ENCODE data around the gene MRPL2.
"Not testable (repeated sequence)": the region's sequence is repeated elsewhere in the genome, so short reads cannot be mapped to it uniquely, and the experiment has no call there.

The MRPL2 gene

DNA sequence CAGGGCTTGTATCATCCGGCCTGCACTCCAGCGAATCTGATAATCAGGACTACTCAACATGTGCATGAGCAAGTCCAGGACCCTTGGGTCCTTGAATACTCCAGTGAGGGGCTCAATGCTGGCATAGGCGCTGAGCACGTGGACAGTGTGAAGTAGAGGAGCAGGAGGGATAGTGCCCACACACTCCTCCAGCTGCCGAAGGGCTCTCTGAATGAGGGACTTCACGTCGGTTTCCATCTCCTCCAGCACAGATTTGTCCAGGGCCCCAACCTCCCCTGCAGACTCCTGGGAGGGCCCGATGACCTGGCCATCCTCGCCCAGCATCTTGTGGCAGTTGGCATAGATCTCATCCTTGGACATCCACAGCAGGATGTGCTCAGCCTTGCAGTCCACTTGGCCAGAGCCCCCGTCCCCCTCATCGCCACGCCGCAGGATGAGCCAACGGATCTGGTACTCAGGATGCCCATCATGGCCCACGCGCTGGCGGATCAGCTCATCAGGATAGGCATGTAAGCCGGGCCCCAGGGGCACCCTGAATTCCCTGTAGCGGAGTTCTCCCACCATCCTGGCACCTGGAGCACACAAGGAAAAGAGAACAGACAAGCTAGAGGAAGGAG, 6.9 kb downstream of the MRPL2 start:
- DNase-seq: no peak

GRCh38 chr6:43050981-43051380, 8.3 kb downstream of the MRPL2 start:
- DNase-seq: no peak

DNA sequence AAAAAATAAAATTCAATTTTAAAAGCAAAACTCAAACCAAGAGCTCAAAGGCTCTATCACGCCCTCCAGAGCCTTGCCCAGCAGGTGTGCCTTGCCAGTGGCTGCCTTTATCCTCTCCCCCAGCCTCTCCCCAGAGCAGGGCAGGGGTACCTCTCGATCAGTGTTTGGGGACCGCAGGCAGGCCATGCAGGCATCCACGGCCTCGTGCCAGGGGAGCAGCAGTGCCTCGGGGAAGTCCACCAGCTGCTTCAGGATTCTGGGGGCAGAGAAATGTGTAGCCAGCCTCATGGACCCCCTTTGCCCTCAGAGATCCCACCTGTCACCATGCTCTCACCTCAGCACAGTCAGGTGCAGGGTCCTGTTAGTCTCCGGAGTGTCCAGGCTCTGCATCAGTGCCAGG, 11.2 kb downstream of the MRPL2 start:
- DNase-seq: no peak

- DNase-seq: no peak
Measured at GRCh38 chr6:43045371-43045930, 13.8 kb downstream of the MRPL2 start.

DNA sequence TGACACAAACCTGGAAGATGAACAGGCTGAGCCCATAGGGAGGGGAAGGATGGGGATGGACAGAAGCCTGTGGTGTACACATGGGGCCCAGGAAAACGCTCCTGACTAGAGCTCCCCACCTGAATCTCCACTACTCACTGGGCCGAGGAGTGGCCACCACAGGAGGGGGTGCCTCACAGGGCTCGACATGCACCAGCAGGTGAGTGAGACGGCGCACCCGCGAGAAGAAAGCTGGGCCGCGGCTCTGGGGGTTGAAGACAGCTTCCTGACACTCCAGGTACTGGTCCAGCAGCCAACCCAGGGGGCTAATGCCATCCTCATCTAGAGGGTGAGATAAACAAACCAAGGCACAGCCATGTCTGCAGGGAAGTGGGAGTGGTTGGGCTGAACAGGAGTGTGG, 15.9 kb downstream of the MRPL2 start:
- DNase-seq: no peak

- not testable (repeated sequence) for DNase-seq
Measured at GRCh38 chr6:43041475-43041874, 17.8 kb downstream of the MRPL2 start.

DNA sequence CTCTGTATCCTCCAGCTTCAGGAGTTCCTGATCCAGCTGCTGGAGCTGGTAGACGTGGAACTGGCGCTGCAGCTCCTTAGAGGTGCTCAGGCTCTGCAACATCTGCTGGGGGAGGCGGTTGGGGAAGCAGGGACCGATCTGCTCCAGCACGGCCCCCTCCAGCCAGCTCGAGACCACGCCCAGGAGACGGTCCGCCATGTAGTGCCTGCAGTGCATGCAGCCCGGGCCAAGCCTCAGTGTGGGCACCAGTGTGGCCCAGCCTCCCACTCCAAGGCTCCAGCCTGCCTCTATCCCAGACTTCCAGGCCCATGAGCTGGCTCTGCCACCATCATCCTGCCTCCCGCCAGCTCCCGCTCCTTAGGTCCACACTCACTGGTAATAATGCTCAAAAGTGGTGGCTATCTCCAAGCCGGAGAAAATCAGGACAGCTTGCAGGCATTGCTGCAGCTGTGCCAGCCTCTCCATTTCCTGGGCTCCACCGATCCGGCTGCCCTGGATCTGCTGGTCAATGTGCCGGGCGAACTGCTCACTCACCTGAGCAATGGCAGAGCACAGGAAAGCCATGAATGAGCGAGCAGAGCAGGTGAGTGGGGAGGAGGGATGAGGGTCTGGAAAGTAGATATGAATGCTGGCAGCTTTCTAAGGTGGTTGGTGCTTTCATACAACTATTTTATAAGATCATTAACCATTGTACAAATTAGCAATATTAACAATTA, 18.5 kb downstream of the MRPL2 start:
- DNase-seq: no peak

DNA sequence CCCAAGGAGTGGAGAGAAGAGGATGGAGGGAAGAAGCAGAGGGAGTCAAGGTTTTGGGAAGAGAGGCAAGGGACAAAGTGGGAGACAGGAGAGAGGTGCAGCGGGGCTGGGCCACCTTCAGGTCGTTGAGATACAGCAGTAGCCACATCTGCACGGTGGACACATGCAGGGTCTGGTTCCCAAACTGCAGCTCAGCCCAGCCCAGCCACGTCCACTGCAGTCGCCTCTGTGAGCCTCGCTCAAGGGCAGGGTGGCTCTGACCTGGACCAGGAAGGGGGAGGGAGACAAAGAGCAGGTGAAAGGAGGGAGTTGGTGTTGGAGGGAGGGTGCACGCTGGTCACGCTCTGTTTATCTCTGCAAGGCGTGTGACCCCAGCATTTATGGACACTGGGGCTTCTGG, 20.5 kb downstream of the MRPL2 start:
- no peak for DNase-seq

DNA sequence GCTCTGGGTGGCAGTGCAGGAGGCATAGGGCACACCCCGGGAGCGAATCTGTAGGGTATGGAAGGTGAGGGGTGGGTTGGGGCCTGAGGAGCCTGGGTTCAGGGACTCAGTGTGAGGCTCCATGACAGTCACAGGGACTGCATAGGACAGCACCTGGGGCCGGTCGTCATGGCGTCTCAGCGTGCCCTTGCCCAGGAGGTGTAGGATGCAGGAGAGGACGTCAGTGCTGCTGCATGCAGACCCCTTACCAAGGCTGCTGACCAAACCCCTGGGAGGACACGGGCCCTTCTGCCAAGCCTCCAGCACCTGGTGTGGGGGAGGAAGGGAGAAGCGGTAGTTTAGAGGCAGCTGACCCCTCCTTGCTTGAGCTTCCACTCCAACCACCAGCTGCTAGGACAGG, 21.5 kb downstream of the MRPL2 start:
- DNase-seq: no peak

- DNase-seq: no peak
Measured at GRCh38 chr6:43037197-43037596, 22.0 kb downstream of the MRPL2 start.

- DNase-seq: no peak
Measured at GRCh38 chr6:43036712-43037111, 22.5 kb downstream of the MRPL2 start.

- DNase-seq: no peak
Measured at GRCh38 chr6:43035495-43036194, 23.6 kb downstream of the MRPL2 start.

- DNase-seq: no peak
Measured at GRCh38 chr6:43034190-43034525, 25.1 kb downstream of the MRPL2 start.

DNA sequence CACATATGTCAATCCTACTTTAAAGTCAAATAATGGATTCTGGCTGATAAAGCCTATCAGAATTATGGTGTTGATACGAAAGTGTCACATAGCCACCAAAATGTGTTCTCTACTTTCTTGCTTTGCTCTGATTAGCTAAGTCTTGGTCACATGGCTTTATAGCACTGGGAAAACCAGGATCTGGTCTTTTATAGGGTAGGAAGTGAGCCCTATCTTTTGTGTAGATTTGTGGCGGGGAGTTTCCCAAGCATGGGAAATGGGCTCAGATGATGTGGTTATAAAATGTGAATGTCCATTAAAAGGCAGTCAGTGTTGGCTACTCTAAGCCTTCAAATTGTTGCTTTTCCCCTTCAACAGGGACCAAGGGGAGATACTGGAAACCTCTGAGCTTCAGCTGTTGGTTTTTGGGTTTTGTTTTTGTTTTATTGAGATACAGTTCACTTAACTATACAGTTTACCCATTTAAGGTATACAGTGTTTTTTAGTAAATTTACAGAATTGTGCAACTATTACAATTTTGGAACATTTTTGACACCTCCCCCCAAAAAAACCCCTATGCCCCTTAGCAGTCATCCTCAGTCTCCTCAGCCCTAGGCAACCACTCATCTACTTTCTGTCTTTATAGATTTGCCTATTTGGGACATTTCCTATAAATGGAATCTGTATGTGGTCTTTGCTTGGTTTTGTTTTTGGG, 25.6 kb downstream of the MRPL2 start:
- no peak for DNase-seq

DNA sequence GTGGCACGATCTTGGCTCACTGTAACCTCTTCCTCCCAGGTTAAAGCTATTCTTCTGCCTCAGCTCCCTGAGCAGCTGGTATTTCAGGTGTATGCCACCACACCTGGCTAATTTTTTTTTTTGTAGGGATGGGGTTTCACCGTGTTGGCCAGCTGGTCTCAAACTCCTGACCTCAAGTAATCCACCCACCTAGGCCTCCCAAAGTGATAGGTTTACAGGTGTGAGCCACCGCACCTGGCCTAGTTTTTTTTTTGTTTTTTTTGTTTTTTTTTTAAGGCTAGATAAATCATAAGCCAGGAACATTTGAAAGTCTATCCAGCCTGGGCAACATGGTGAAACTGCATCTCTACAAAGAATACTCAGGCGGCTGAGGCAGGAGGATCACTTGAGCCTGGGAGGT, 26.9 kb downstream of the MRPL2 start:
- DNase-seq: no peak

DNA sequence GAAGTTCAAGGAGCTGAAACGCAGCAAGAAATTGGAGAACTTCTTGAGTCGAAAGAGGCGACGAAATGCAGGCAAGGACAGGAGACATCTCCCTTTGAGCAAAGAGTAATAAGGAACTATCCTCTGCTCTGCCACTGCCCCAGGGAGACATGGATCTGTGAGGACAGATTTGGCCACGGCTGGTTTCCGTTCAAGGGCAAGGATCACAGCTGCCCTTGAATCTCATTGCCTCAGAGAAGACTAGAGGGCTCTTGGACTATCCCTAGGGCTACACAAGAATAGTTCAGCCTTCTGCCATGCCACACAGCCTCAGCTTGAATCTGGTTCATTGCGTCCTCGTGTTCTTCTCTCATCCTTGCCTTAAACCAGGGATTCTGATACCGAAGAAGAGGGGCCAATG, 30.1 kb downstream of the MRPL2 start:
- DNase-seq: no peak

DNA sequence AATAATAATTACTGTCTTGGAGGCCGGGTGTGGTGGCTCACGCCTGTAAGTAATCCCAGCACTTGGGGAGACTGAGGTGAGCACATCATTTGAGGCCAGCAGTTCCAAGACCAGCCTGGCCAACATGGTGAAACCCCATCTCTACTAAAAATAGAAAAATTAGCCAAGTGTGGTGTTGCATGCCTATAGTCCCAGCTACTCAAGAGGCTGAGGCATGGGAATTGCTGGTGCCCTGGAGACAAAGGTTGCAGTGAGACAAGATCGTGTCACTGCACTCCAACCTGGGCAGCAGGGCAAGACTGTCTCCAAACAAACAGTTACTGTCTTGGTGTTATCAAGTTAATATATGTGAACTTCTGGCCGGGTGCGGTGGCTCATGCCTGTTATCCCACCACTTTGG, 32.9 kb downstream of the MRPL2 start:
- DNase-seq: no peak

- no peak for DNase-seq
Measured at GRCh38 chr6:43024436-43024835, 34.8 kb downstream of the MRPL2 start.

DNA sequence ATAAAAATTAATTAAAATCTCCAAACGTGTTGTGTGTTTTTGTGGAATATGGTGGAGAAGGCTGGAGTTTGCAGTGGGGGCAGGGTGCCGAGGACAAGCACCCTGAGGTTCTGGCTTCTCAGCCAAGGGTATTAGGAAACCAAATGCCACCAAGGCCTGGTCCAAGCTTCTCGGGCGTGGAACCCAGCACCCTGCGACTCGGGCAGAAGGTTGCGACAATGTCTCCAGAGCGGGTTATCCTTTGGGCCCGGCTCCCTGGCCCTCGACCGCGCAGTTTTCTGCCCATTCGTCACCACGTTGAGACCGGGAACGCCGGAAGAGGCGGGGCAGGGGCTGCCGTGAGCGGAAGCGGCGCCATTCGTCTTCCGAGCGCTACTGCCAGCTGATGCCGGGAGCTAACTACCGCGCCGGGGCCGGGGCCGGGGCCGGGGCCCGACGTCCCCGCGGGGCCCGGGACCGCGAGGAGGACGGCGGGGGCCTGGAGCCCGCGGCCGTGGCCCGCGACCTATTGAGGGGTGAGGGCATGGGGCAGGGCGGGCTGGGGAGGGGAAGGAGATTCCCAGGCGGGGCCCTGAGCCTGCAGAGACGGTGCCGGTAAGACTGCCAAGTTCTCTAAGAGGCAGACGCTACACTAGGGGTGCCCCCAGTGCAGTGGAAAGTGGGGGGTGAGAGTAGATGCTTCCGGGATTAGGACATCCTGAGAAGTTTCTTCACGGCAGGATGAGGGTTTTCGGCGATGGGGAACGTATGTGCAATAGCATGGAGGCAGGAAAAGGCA, 37.8 kb downstream of the MRPL2 start, which contains the start of gene RRP36:
Gene RRP36, plus strand, starts transcription at position 354 of the 778 bp plus-strand sequence. Its CDS starts 32 bp downstream, at position 386.
- DNase-seq: peak; percentile 79 to 83

GRCh38 chr6:43020847-43021246, 38.4 kb downstream of the MRPL2 start:
- DNase-seq: no peak

DNA sequence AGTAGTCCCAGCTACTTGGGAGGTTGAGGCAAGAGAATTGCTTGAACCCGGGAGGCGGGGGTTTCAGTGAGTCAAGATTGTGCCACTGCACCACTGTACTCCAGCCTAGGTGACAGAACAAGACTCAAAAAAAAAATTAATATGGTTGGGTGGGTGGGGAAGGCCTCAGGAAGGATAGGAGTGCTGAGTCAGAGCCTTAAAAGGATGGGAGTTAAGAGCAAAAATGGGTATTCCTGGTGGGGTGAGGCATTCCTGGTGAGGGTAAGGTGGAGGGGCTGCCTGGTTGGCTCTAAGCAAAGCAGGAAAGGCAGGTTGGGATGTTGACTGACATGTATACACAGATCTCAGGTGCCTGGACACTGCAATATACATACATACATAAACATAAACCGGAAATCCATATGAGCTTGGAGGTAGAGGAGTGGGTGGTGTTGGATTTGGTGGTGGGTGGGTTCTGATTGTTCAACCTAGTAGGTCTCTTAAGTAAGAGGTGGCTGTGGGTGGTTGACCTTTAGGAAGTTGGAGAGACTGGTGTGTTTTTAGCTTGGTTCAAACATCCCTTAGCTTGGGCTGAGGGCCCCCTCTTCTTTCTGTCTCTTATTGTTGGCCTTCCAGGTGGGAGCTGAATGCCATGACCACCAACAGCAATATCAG, 39.1 kb downstream of the MRPL2 start:
- no peak for DNase-seq

GRCh38 chr6:43019152-43019551, 40.1 kb downstream of the MRPL2 start:
- no peak for DNase-seq

Data from activated CD4-positive, alpha-beta T cell treated with anti-CD3 and anti-CD28 coated beads, Interleukin-2, amount 50 U/mL, for 48 hours (primary cell).